Panc1 (cell line): ENCODE measurements around the gene DLG2. TPM values are rescaled to one million over a fixed set of nuclear protein-coding genes. Genes with fewer than 3 reads are reported as not detected.

ENCODE experiments used
- ATAC-seq: fragments of 200-7000 bp; cut with Tn5 transposase; 2 replicates; pipeline ENCODE4 v1.9.1; 2020; ENCODE audit warnings: mild to moderate bottlenecking, moderate library complexity
- BruUV-seq: library from RNA; stranded (reverse); fragments of 400-500 nt; replicated peaks from 2 replicates; lab custom pipeline; 2021; lab: Mats Ljungman, UMichigan
- CTCF ChIA-PET: fragments of 300-600 bp; sonication (Branson Sonifier 250); formaldehyde crosslinking; loops from one replicate; lab custom pipeline; 2022; ENCODE audit warnings: antibody characterized with exemption; lab: Charles Lee
- POLR2A ChIA-PET: fragments of 300-600 bp; sonication (Branson Sonifier 250); formaldehyde crosslinking; loops from one replicate; lab custom pipeline; 2022; ENCODE audit warnings: antibody characterized with exemption; lab: Charles Lee
- DNase-seq: peaks from one replicate; pipeline ENCODE4 v3.0.0-alpha.2; 2010; ENCODE audit warnings: low read depth, low spot score
- H3K27ac ChIP-seq: 2 replicates; pipeline ENCODE4 v1.5.1; 2011; ENCODE audit warnings: mild to moderate bottlenecking, low read length, inconsistent platforms
- H3K27me3 ChIP-seq: fragments of 200-500 bp; sonication (Bioruptor generic); 2 replicates; pipeline ENCODE4 v1.6.0; 2014; ENCODE audit warnings: low read length, inconsistent platforms; ENCODE audit not compliant: control insufficient read depth, insufficient read depth
- H3K36me3 ChIP-seq: fragments of 200-500 bp; sonication (Bioruptor generic); 2 replicates; pipeline ENCODE4 v1.5.1; 2014; ENCODE audit warnings: inconsistent platforms, mild to moderate bottlenecking, low read length, moderate library complexity; ENCODE audit not compliant: control insufficient read depth, insufficient read depth
- H3K4me1 ChIP-seq: 2 replicates; pipeline ENCODE4 v1.5.1; 2011; ENCODE audit warnings: inconsistent platforms, mild to moderate bottlenecking, low read length, moderate library complexity; ENCODE audit not compliant: control insufficient read depth, insufficient read depth
- H3K4me3 ChIP-seq, 2 experiments: 2 replicates each; pipeline ENCODE4 v1.5.1; 2011 to 2012; ENCODE audit warnings: low read depth in 2 of 2, low read length in 2 of 2, mild to moderate bottlenecking in 2 of 2, inconsistent platforms in 1 of 2, moderate library complexity in 1 of 2
- H3K9me3 ChIP-seq: fragments of 200-500 bp; sonication (Bioruptor generic); 2 replicates; pipeline ENCODE4 v1.5.1; 2014; ENCODE audit warnings: low read depth, mild to moderate bottlenecking, inconsistent platforms, low read length, moderate library complexity; ENCODE audit not compliant: control insufficient read depth, insufficient read depth
- POLR2AphosphoS5 ChIP-seq: IDR thresholded peaks from 2 replicates; pipeline ENCODE4 v1.6.1; 2012; ENCODE audit warnings: mild to moderate bottlenecking, low read depth, low read length, moderate library complexity
- SIN3A ChIP-seq: IDR thresholded peaks from 2 replicates; pipeline ENCODE4 v1.6.1; 2012; ENCODE audit warnings: low read depth, mild to moderate bottlenecking, low read length, moderate library complexity, borderline replicate concordance; ENCODE audit not compliant: insufficient read depth
- TCF7L2 ChIP-seq: IDR thresholded peaks from 2 replicates; pipeline ENCODE4 v1.6.1; 2011; ENCODE audit warnings: mild to moderate bottlenecking, low read depth, low read length, inconsistent platforms
- in situ Hi-C: cut with HindIII; loops from 2 replicates; pipeline ENCODE4 v1.10.0; 2016; ENCODE audit warnings: low sequenced_read_pairs, low pct_unique_long_range_greater_than_20kb
- intact Hi-C: fragments of 100-400 bp; cut with micrococcal nuclease; formaldehyde crosslinking; loops from one replicate; pipeline ENCODE4 v1.10.0; 2022; ENCODE audit not compliant: unreplicated experiment
- total RNA-seq: library from RNA; stranded (reverse); gene quantifications from one replicate; pipeline ENCODE4 v1.2.1, GENCODE V29; 2021; ENCODE audit not compliant: unreplicated experiment
- TF ChIP-seq, protein P1 (sequence below): fragments of 450-650 bp; IDR thresholded peaks from 2 replicates; pipeline ENCODE4 v1.5.1; 2017; ENCODE audit warnings: mild to moderate bottlenecking
- TF ChIP-seq, protein P2 (sequence below), 2 experiments: IDR thresholded peaks; 2 replicates each; pipeline ENCODE4 v1.6.1; 2011 to 2012; ENCODE audit warnings: low read depth in 2 of 2, control low read depth in 1 of 2, low read length in 1 of 2, mild to moderate bottlenecking in 1 of 2, moderate library complexity in 1 of 2; ENCODE audit not compliant: insufficient read depth in 1 of 2

The DLG2 gene
- total RNA-seq, 1 experiment from 2014 or later = 4.2 TPM

DNA sequence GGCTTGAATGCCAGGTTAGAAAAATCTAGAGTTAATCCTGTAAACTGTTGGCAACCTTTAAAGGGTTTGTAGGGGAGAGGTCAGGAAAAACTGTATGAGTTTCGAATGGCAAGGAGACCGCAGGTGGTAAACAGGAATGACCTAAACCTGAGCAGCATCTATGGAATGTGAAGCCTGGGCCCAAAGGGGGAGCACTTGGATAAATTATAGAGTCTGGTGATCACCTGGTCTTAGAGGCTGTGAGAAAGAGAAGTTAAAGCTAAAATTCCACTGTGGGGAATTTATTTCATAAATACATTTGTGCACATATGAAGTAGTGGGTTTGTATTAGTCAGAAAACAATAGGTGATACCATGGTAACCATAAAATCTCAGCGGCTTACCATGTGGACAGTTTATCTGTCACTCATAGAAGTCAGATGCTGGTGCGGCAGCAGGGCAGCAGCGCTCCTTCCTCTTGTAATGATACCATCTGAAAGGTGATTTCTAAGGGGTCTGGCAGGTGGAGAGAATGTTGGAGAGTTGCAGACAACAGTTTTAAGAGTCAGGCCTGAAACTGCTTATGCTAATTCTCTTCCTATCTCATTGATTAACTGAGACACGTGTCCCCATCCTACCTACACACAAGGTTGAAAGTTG is 1236.6 kb downstream of the DLG2 start:
- H3K36me3 ChIP-seq = no peaks in the 10 kb centered on the region
- TF ChIP-seq, protein P1, sequence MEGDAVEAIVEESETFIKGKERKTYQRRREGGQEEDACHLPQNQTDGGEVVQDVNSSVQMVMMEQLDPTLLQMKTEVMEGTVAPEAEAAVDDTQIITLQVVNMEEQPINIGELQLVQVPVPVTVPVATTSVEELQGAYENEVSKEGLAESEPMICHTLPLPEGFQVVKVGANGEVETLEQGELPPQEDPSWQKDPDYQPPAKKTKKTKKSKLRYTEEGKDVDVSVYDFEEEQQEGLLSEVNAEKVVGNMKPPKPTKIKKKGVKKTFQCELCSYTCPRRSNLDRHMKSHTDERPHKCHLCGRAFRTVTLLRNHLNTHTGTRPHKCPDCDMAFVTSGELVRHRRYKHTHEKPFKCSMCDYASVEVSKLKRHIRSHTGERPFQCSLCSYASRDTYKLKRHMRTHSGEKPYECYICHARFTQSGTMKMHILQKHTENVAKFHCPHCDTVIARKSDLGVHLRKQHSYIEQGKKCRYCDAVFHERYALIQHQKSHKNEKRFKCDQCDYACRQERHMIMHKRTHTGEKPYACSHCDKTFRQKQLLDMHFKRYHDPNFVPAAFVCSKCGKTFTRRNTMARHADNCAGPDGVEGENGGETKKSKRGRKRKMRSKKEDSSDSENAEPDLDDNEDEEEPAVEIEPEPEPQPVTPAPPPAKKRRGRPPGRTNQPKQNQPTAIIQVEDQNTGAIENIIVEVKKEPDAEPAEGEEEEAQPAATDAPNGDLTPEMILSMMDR = peak; percentile 21
- TF ChIP-seq SIN3A = no peak
- ChIA-PET CTCF (no interaction called here), POLR2A (no interaction called here)
- intact Hi-C loops = no loop called here
- H3K27ac ChIP-seq = no peak overlapping the region
- DNase-seq (no peak), ATAC-seq (no peak)
- no peak overlapping the region for H3K4me3 ChIP-seq
- H3K9me3 ChIP-seq = no peaks in the 10 kb centered on the region
- no peaks in the 10 kb centered on the region for H3K4me1 ChIP-seq
- no TSS peak for BruUV-seq
- in situ Hi-C loops = no loop called here
- H3K27me3 ChIP-seq = no peaks in the 10 kb centered on the region

DNA sequence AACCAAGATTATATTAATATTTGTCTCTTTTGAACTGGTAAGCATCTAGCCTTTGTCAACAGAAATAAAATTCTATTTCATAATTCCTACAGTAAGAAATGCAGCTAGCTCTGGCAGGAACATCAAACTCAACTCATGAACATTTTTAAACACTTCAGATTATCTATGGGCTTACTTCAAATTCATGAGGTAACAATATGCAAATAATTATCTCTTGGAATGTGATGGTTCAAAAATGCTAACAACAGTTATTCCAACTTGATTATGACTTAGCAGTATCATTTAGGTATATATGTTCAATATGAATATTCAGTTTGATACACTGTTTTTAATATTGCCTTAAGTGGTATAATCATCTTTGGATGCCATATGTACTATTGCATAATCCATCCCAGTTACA is 1237.4 kb downstream of the DLG2 start:
- DNase-seq (no peak), ATAC-seq (no peak)
- no TSS peak for BruUV-seq
- intact Hi-C loops = no loop called here
- POLR2A ChIA-PET = no interaction called here
- H3K4me1 ChIP-seq = no peaks in the 10 kb centered on the region
- no peaks in the 10 kb centered on the region for H3K9me3 ChIP-seq
- H3K4me3 ChIP-seq = no peak overlapping the region
- H3K27ac ChIP-seq = no peak overlapping the region
- in situ Hi-C loops = no loop called here
- TF ChIP-seq POLR2AphosphoS5 = no peak
- TF ChIP-seq SIN3A = no peak
- no peak for TF ChIP-seq TCF7L2
- TF ChIP-seq, protein P1 = no peak
- TF ChIP-seq, protein P2, sequence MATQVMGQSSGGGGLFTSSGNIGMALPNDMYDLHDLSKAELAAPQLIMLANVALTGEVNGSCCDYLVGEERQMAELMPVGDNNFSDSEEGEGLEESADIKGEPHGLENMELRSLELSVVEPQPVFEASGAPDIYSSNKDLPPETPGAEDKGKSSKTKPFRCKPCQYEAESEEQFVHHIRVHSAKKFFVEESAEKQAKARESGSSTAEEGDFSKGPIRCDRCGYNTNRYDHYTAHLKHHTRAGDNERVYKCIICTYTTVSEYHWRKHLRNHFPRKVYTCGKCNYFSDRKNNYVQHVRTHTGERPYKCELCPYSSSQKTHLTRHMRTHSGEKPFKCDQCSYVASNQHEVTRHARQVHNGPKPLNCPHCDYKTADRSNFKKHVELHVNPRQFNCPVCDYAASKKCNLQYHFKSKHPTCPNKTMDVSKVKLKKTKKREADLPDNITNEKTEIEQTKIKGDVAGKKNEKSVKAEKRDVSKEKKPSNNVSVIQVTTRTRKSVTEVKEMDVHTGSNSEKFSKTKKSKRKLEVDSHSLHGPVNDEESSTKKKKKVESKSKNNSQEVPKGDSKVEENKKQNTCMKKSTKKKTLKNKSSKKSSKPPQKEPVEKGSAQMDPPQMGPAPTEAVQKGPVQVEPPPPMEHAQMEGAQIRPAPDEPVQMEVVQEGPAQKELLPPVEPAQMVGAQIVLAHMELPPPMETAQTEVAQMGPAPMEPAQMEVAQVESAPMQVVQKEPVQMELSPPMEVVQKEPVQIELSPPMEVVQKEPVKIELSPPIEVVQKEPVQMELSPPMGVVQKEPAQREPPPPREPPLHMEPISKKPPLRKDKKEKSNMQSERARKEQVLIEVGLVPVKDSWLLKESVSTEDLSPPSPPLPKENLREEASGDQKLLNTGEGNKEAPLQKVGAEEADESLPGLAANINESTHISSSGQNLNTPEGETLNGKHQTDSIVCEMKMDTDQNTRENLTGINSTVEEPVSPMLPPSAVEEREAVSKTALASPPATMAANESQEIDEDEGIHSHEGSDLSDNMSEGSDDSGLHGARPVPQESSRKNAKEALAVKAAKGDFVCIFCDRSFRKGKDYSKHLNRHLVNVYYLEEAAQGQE (IDR thresholded peaks at IDR 0.05; ENCODE audit: insufficient read depth in 1 of 2, low read depth in 2 of 2, low read length in 1 of 2) = no peak
- no peaks in the 10 kb centered on the region for H3K36me3 ChIP-seq
- CTCF ChIA-PET = no interaction called here
- H3K27me3 ChIP-seq = no peaks in the 10 kb centered on the region
